Neural progenitor cell (in vitro differentiated cells): Measurements from ENCODE around the gene CALR.

Experiments
- CTCF ChIP-seq: fragments of 200-600 bp; sonication (generic); IDR thresholded peaks from 2 replicates; pipeline ENCODE4 v1.5.1; 2017; ENCODE audit warnings: antibody characterized with exemption, mild to moderate bottlenecking
- EZH2 ChIP-seq: fragments of 200-600 bp; sonication (generic); IDR thresholded peaks from 2 replicates; pipeline ENCODE4 v1.6.1; 2017; ENCODE audit warnings: antibody characterized with exemption, mild to moderate bottlenecking, moderate library complexity
- EZH2phosphoT487 ChIP-seq: fragments of 200-600 bp; sonication (generic); IDR thresholded peaks from 2 replicates; pipeline ENCODE4 v1.6.1; 2017; ENCODE audit warnings: antibody characterized with exemption

- TF ChIP-seq CTCF (no peak), EZH2 (no peak), EZH2phosphoT487 (no peak)
These were observed 46.8 kb downstream of the CALR start for GRCh38 chr19:12985049-12985776.
